ENCODE data around the gene TIMP2. TPM values are rescaled to one million over a fixed set of nuclear protein-coding genes. Genes with fewer than 3 reads are reported as not detected.
"Not testable (repeated sequence)": the region's sequence is repeated elsewhere in the genome, so short reads cannot be mapped to it uniquely, and the experiment has no call there.

The TIMP2 gene
- polyA plus RNA-seq, 4 donors = 166 to 194 (median 183) TPM

GRCh38 chr17:78873519-78874340, 51.5 kb downstream of the TIMP2 start:
- DNase-seq (ENCODE audit: low read depth in 4 of 4, low spot score in 3 of 4) = no peak

- DNase-seq (ENCODE audit: low read depth in 4 of 4, low spot score in 3 of 4) = no peak
Observed at GRCh38 chr17:78872486-78872885, 52.7 kb downstream of the TIMP2 start.

DNA sequence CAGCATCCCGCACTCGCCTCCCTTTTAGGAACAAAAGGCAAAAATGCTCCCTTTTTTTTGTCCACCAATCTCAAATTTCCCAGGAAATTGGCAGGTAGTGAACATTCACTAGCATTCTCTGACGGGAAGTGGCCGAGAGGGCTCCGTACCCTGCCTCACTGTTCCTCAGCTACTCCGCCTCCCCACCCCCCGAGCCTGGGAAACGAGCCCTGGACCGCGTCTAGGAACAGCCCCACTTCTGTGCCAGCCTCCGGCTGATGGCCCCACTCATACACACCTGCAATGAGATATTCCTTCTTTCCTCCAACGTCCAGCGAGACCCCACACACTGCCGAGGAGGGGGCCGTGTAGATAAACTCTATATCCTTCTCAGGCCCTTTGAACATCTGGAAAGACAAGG, 54.6 kb downstream of the TIMP2 start:
- DNase-seq (ENCODE audit: low read depth in 4 of 4, low spot score in 3 of 4) = no peak

GRCh38 chr17:78868391-78868790, 56.8 kb downstream of the TIMP2 start:
- DNase-seq (ENCODE audit: low read depth in 4 of 4, low spot score in 3 of 4) = no peak

GRCh38 chr17:78867046-78867445, 58.1 kb downstream of the TIMP2 start:
- not testable (repeated sequence) for DNase-seq (ENCODE audit: low read depth in 4 of 4, low spot score in 3 of 4)

DNA sequence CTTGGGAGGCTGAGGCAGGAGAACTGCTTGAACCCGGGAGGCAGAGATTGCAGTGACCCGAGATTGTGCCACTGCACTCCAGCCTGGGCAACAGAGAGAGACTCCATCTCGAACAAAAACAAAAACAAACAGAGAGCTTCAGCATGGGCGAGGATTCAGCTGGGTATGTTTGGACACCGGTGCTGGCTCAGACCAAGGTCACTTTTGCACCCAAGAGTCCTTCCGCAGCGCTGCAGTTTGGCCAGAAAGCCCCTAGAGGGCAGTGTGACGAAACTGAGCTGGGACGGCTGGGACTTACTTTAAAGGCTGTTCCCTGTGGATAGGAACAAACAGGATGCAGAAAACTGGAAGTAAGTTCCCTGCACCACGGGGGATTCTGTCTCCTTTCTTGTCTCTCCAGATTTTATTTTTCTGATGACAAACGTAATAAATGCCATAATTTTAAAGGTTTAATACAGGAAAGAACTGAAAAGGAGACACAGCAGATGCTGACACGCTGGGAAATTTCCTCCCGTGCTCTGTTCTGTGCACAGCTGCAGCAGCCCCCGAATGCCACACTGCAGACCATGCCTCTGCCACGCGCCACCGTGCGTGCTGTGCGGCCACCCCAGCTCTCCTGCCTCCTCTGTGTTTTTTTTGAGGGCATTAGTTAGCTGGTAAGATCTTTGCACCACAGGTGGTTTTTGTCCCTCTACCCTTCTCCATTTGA, 59.4 kb downstream of the TIMP2 start:
- DNase-seq (ENCODE audit: low read depth in 4 of 4, low spot score in 3 of 4) = peak in 3 of 4 donors; percentile 60 to 68 (median 67)

GRCh38 chr17:78864117-78864516, 61.1 kb downstream of the TIMP2 start:
- no peak for DNase-seq (ENCODE audit: low read depth in 4 of 4, low spot score in 3 of 4)

GRCh38 chr17:78862073-78863023, 62.8 kb downstream of the TIMP2 start:
- no peak for DNase-seq (ENCODE audit: low read depth in 4 of 4, low spot score in 3 of 4)

DNA sequence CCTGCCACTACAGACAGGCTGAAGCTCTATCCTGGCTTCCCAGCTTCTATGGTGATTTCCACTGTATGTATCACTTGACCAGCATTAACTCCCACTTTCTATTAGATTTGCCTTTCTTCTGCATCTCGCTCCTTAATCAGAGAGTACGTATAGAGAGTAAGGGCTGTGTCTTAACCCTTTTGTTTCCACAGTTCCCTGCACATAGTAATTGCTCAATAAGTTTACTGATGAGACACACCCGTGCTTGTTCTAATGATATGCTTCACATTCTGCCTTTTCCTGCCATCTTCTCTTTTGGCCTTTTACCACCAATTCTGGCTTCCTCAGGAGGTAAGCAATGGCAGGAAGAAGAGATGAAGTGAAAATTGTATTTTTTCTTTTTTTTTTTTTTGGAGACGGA, 64.0 kb downstream of the TIMP2 start:
- DNase-seq (ENCODE audit: low read depth in 4 of 4, low spot score in 3 of 4) = no peak

- DNase-seq (ENCODE audit: low read depth in 4 of 4, low spot score in 3 of 4) = no peak
Observed at GRCh38 chr17:78859051-78859450, 66.1 kb downstream of the TIMP2 start.

GRCh38 chr17:78857266-78857665, 67.9 kb downstream of the TIMP2 start:
- DNase-seq (ENCODE audit: low read depth in 4 of 4, low spot score in 3 of 4) = no peak

GRCh38 chr17:78855561-78856165, 69.5 kb downstream of the TIMP2 start:
- DNase-seq (ENCODE audit: low read depth in 4 of 4, low spot score in 3 of 4) = no peak

DNA sequence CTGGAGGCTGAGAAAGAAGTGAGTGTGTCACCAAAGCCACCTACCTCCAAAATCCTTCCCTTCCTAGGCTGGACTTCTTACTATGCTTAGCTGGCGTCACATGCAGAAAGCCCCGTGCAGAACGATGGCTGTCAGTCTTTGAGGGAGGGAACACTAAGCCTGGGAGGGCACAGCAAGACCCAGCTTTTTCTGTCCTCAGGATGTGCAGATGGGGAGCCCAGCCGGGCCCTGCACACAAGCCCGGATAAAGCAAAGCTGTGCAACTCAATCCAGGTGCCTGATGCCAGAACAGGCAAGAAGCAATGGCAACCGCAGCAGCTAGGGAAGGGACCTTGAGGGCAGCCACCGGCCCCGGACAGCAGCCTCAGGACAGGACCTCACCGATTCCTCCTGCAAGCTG, 70.7 kb downstream of the TIMP2 start:
- DNase-seq (ENCODE audit: low read depth in 4 of 4, low spot score in 3 of 4) = no peak

- DNase-seq (ENCODE audit: low read depth in 4 of 4, low spot score in 3 of 4) = no peak
Observed at GRCh38 chr17:78853926-78854394, 71.2 kb downstream of the TIMP2 start.

DNA sequence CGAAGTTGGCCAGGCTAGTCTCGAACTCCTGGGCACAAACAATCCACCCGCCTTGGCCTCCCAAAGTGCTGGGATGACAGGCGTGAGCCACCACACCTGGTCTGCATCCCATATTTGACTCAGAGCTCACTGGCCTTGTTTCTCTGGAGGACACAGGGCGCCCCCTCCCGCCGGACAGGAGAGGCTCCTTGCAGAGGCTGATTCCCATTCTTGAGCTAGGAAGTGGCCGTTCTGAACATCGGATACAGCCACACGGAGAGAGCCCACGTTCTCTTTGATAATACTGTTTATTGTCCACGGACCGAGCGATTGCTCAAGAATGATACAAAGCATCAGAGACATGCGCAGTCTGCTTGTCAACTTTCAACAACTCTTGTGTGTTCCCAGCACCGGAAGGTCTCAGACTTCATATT, 72.5 kb downstream of the TIMP2 start:
- no peak for DNase-seq (ENCODE audit: low read depth in 4 of 4, low spot score in 3 of 4)

DNA sequence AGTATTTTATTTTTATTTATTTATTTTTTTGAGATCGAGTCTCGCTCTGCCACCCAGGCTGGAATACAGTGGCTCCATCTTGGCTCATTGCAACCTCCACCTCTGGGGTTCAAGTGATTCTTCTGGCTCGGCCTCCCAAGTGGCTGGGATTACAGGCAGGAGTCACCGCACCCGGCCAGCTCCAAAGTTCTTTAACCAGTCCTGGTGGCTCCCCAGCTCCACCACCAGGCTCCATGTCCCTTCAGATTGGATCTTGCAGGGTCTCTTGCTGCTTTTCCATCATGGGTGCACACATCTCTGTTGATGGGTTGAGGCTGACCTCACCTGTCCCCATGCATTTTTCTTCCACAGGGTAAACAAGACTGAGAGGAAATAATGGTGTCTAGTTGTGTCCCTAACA, 76.2 kb downstream of the TIMP2 start:
- no peak for DNase-seq (ENCODE audit: low read depth in 4 of 4, low spot score in 3 of 4)

DNA sequence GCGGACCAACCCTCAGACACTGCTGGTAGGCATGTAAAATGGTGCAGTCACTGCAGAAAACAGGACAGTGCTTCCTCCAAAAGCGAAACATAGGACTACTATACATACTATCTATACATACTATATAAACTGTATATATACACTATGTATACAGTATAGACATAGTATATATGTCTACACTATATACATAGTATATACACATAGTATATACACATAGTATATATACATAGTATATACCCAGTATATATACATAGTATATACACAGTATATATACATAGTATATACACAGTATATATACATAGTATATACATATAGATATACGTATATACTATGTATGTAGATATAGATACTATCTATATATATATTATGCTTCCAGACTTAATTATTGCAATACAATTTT, 78.1 kb downstream of the TIMP2 start:
- DNase-seq (ENCODE audit: low read depth in 4 of 4, low spot score in 3 of 4) = no peak

- DNase-seq (ENCODE audit: low read depth in 4 of 4, low spot score in 3 of 4) = no peak
Observed at GRCh38 chr17:78844301-78845005, 80.7 kb downstream of the TIMP2 start.

DNA sequence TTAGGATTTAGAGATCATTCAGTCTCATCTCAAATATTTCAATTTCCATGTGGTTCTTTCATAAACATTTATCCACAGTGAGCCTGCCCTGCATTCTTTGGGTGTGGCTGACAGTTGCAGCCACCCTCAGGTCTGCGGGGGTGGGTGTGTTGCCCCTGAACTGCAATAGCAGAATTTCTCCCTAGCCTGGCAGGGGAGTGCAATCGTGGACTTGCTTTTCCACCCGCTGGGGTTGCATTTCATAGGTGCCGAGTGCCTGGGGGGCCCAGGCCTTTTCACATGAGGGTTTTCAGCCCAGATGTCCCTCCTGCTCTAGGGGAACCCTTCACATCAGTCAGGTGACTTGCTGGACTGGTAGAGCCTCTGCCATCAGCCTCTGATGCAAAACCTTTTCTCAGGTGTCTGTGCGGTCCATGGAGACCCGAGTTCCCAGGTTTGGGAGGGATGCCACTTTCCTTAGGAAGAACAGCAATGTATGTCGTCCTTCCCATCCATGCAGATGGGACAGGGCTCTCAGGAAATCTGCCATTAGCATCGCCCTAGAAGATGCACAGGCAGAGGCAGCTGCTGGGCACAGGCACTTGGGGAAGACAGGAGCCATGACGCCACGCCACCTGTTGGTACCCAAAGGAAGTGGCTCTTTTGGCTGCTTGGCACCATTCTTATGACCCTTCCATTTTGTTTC, 82.2 kb downstream of the TIMP2 start:
- DNase-seq (ENCODE audit: low read depth in 4 of 4, low spot score in 3 of 4) = no peak

Data from right renal pelvis (tissue), 4 donors.